Measurements from ENCODE around the gene MAMDC2.

MAMDC2 gene

DNA sequence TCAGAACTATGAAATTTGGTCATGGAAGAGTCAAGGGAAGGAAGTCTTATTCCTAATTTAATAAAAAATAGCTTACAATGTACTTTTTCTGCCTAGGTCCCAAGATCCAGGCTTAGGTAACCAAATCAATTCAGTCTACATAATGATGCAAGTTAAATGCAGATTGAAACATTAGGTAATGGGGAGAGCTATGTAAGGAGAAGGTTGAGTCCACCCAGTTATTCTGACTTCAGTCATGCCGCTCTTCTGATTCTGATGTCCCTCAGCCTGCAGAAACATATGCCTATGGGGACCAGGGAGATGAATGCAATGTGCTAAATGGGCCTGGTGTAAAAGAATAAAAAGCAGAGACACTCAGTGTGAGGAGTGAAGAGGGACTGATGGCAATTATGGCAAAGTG lies 63.9 kb downstream of the MAMDC2 start:
- DNase-seq (ENCODE audit: low read depth, low spot score) = no peak

DNA sequence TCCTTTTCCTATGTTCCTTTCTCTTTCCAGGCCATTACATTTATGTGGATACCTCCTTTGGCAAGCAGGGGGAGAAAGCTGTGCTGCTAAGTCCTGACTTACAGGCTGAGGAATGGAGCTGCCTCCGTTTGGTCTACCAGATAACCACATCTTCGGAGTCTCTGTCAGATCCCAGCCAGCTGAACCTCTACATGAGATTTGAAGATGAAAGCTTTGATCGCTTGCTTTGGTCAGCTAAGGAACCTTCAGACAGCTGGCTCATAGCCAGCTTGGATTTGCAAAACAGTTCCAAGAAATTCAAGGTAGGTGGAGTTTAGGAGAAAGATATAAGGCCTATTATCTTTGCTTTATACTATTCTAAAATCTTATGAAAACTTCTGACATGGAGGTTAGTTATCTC lies 64.5 kb downstream of the MAMDC2 start:
- DNase-seq (ENCODE audit: low read depth, low spot score) = no peak

DNA sequence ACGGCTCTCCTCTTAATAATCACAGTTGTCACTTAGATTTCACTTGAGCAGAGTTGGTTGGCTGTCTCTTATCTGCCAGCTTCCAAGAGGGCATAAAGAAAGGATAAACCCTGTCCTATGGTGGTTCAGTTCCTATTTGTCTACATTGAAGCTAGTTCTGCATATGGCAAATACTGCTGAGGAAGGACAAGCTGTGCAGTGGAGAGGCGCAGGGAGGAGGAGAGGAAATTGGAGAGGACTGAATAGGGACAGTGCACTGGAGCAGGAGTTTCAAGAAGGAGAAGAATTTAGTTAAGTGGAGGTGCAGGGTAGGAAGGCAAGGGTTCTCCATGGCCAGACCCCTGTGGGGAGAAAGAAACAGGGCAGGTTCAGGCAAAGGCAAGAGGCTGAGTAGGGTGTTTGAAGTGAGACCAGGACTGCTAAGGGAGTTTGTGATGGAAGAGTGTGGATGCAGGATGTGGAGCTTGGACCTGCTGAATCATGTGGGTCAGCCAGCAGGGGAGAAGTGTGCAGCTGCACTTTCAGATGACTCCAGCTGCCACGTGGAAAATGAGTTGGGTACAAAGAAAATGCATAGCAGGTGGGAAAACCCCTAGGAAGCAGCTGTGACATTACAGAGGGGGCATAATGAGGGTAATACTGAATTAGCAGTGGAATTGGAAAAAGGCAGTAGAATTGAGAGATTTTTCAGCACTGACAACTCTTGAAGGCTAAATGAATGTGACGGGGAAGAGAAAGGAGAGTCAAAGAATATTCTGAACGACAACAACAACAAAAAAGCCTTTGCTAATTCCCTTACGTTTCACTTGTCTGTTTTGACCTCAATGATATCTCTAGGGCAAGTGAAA lies 66.8 kb downstream of the MAMDC2 start:
- DNase-seq (ENCODE audit: low read depth, low spot score) = peak; percentile 18

GRCh38 chr9:70111042-70111602 lies 67.5 kb downstream of the MAMDC2 start:
- peak; percentile 31 for DNase-seq (ENCODE audit: low read depth, low spot score)

DNA sequence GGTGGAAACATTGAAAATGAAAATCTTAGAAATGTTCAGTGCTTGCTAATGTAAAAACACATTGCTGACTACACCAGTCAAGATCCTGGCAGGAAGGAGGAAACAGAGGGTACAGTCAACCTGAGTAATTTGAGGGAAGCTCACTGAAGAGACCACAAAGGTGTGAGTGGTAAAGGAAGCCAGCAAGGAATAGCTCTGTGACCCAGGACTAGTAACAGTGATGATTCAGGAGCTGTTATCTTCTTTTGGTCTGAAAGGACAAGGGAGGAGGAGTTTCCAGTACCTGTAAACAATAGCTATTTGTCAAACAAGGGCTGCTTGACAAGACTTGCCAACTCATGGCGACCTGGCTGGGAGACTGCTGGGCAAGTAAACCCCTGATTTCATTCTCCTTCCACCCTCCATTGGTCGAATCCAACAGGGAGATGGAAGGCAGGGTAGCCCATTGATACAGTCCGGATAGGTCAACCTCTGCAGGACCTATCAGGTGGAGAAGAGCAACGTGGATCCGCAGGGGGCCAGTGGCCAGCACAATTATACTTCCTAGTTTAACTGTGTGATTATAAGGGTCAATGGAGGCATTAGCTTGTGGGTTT lies 68.1 kb downstream of the MAMDC2 start:
- DNase-seq (ENCODE audit: low read depth, low spot score) = no peak

GRCh38 chr9:70112981-70113380 lies 69.3 kb downstream of the MAMDC2 start:
- no peak for DNase-seq (ENCODE audit: low read depth, low spot score)

DNA sequence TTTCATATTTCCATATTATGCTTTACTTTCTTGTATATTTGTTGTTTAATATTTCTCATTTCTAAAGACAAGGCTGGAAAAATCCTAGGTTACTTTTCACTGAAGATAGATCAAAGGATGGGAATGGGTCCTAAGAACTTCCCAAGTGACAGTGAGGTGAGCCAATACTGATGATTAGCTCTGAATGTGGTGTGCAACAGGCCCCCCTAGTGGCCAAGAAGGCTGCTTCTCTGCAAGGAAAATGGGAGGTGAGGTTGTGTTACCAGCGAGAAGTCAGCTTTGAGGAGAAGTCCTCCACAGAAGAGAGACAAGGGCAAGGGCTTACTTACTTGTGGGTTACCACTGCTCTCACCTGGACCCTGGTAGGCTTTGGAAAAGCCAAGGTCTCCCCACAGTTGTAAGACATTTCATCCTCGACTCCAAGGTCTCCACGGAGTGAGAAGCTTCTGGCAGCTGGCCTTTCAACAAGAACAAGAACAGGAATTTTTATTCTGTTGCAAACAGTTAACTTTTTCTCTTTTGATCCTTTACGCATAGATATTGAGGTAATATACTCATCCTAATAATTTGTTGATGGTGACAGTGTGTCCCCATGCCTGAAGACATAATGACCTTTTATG lies 69.9 kb downstream of the MAMDC2 start:
- DNase-seq (ENCODE audit: low read depth, low spot score) = peak; percentile 16

- no peak for DNase-seq (ENCODE audit: low read depth, low spot score)
Measured at GRCh38 chr9:70114898-70115297, 71.2 kb downstream of the MAMDC2 start.

DNA sequence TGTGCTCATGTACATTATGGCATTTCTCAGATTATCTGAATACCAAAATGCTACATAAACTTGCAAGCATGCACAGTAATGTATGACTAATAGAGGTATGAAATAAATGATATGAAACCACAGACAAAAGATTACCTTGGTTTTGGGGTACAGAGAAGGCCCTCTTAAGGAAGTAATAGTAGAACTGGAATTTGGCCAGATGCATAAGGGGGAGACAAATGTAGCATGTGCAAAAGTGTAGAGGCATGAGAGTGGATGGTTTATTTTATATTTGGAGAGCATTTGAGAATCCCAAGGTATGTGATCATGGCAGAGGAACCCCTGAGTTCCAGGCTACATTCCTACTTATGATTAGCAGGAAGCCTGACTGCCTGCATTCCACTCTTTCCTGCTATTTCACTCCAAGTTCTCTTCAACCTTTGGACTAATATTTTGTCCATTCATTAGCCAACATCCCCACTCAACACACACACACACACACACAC lies 74.2 kb downstream of the MAMDC2 start:
- no peak for DNase-seq (ENCODE audit: low read depth, low spot score)

GRCh38 chr9:70119786-70120185 lies 76.1 kb downstream of the MAMDC2 start:
- no peak for DNase-seq (ENCODE audit: low read depth, low spot score)

DNA sequence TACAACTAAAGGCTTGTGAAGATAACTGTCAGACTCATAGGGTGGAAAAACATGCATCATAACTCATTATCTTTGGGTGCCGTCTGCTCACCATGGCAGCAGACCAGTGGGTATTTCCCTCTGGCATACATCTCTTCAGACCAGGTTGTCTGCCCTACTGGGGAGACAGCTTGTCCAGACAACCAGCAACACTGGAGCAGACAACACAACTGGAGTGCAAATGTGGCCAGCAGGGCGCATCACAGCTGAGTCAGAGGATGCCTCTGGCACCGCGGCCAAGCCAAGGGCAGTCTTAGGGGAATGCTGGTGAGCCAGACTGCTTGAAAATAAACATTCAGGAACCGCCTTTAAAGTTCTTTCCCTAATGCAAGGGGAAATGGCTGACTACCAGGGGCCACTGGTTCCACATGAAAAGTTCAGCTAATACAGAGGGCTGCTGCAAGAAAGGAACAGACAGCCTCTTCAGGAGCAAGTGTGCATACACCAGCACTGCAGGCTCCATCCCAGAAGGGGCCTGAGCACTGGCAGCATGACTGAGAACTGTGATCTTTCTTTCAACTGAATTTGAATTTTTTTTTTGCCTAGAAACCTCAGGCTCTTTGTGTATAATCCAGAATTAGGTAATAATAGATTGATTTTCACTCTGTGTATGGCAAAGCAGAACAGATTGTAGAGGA lies 77.3 kb downstream of the MAMDC2 start:
- peak; percentile 86 for DNase-seq (ENCODE audit: low read depth, low spot score)

- DNase-seq (ENCODE audit: low read depth, low spot score) = no peak
Measured at GRCh38 chr9:70121818-70122436, 78.3 kb downstream of the MAMDC2 start.

DNA sequence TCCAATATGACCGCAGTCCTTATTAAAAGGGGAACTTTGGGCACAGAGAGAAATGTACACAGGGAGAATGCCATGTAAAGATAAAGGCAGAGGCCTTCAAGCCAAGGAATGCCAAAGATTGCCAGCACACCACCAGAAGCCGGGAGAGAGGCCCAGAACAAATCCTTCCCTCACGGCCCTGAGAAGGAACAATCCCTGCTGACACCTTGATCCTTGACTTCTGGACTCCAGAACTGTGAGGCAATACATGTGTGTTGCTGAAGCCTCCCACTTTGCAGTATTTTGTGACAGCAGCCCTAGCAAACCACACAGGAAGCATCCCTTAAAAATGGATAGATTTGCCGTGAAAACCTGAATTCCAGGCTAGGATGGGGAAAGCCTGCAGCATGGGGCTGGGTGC lies 80.0 kb downstream of the MAMDC2 start:
- no peak for DNase-seq (ENCODE audit: low read depth, low spot score)

GRCh38 chr9:70125621-70126263 lies 82.1 kb downstream of the MAMDC2 start:
- no peak for DNase-seq (ENCODE audit: low read depth, low spot score)

GRCh38 chr9:70127036-70127435 lies 83.4 kb downstream of the MAMDC2 start:
- no peak for DNase-seq (ENCODE audit: low read depth, low spot score)

GRCh38 chr9:70127540-70128416 lies 84.1 kb downstream of the MAMDC2 start:
- DNase-seq (ENCODE audit: low read depth, low spot score) = no peak

DNA sequence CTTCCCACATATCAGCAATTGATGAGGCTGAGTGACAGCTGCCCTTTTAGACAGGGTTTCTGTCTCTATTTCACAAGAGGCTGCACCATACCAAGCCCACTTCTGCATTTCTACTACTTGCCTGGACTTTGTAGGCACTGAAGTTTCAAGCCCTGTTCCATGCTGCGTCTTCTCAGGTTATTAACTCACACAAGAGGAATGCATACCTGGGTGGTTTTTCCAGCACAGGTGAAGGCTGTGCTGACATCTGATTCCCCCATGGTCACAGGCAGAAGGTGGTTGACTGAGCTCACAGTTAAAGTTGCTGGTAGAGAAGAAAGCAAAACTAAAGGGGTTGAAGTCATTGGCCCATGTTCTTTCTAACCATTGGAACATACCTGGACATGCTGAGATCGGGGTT lies 86.6 kb downstream of the MAMDC2 start:
- no peak for DNase-seq (ENCODE audit: low read depth, low spot score)

DNA sequence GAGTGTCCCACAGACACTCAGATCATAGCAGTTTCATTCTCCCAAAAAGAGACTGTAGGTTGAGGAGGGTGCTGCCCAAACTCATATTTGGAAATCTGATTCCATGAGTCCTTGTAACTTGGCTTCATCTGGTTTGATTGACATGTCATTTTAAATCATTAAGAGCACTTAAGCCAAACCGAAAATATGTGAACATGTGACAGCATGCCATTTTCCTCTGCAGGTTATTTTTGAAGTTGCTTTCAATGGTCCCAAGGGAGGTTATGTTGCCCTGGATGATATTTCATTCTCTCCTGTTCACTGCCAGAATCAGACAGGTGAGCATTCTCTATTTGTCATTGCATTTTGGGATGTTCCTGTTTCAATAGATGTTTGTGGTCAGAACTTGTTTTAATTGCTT lies 87.6 kb downstream of the MAMDC2 start:
- no peak for DNase-seq (ENCODE audit: low read depth, low spot score)

DNA sequence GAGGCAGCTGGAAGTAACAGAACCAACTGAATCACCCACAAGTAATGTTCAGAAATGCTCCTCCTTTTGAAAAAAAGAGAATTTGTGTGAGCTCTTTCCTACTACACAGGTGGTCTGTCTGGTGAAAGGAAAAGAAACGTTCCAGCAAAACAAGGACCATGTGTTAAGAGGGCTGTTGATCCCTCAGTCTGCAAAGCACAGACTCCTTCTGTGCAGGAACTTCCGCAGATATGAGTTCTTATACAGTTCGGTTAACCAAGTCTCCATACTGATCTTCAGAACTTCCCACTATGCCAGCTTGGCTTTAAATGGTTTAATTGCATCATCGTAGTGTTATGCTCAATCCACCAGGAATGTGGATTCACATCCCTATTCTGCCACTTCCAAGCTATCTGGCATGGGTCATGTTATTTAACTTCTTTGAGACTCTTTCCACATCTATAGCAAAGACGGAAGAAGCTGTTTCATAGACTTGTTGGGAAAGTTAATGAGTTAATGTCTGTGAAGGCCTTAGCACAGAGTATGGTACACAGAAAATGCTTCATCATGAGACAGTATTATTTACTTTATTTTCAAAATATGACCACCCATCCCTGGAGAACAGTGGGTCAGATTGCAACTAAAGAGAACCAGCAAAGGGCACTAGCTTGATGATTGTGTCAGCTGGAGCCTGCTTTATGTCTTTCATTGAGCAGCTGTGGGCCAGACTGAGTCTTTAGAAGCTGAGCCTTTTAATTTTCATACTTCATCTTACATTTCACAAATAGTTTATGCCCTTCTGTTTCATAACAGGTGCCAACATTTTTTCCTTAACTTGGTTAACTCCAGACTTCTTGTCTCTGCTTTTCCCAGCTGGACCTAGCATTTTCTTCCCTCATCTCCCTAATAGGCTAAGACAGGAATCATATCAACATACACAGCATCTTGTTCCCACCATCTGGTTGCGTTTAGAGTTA lies 89.9 kb downstream of the MAMDC2 start:
- DNase-seq (ENCODE audit: low read depth, low spot score) = no peak
